NB4 (cell line): Measurements from ENCODE around the gene MCTP2.

Experiments
- DNase-seq: peaks from one replicate; pipeline ENCODE4 v3.0.0; 2010; ENCODE audit warnings: low read depth
- H3K4me3 ChIP-seq: one replicate; pipeline ENCODE4 v1.5.1; 2011; ENCODE audit warnings: mild to moderate bottlenecking, low read depth, low read length, moderate library complexity
- MAX ChIP-seq: IDR thresholded peaks from 2 replicates; pipeline ENCODE4 v1.6.1; 2011; ENCODE audit warnings: low read depth, low read length
- MYC ChIP-seq: IDR thresholded peaks from 2 replicates; pipeline ENCODE4 v1.6.1; 2011; ENCODE audit warnings: low read depth, low read length
- POLR2A ChIP-seq: IDR thresholded peaks from 2 replicates; pipeline ENCODE4 v1.6.1; 2011; ENCODE audit warnings: mild to moderate bottlenecking; ENCODE audit not compliant: insufficient read length; ENCODE audit errors: extremely low read depth
- TF ChIP-seq, protein P1 (sequence below): IDR thresholded peaks from one replicate; pipeline ENCODE4 v1.5.1; 2012; ENCODE audit warnings: low read depth, low read length

The MCTP2 gene

GRCh38 chr15:94273826-94274225 is 42.5 kb downstream of the MCTP2 start:
- TF ChIP-seq, protein P1, sequence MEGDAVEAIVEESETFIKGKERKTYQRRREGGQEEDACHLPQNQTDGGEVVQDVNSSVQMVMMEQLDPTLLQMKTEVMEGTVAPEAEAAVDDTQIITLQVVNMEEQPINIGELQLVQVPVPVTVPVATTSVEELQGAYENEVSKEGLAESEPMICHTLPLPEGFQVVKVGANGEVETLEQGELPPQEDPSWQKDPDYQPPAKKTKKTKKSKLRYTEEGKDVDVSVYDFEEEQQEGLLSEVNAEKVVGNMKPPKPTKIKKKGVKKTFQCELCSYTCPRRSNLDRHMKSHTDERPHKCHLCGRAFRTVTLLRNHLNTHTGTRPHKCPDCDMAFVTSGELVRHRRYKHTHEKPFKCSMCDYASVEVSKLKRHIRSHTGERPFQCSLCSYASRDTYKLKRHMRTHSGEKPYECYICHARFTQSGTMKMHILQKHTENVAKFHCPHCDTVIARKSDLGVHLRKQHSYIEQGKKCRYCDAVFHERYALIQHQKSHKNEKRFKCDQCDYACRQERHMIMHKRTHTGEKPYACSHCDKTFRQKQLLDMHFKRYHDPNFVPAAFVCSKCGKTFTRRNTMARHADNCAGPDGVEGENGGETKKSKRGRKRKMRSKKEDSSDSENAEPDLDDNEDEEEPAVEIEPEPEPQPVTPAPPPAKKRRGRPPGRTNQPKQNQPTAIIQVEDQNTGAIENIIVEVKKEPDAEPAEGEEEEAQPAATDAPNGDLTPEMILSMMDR, result no peak
- TF ChIP-seq MYC (no peak), POLR2A (no peak), MAX (no peak)
- no peak overlapping the region for H3K4me3 ChIP-seq
- no peak for DNase-seq

- no peak for TF ChIP-seq POLR2A
- no peak for TF ChIP-seq MAX
- no peak for TF ChIP-seq MYC
- TF ChIP-seq, protein P1, result no peak
- H3K4me3 ChIP-seq, result no peak overlapping the region
- DNase-seq, result no peak
Measured at GRCh38 chr15:94274745-94275144, 43.4 kb downstream of the MCTP2 start.

DNA sequence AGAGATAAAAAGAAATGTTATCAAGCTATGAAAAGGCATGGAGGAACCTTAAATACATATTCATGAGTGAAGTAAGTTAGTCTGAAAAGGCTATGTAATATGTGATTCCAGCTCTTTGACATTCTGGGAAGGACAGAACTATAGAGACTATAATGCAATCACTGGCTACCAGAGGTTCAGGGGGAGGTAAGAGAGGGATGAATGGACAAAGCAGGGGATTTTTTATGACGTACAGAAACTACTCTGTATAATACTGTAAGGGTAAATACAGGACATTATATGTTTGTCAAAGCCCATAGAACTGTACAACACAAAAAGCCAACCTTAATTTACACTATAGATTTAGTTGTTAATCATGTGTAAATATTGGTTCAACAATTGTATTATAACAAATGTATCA is 46.1 kb downstream of the MCTP2 start:
- TF ChIP-seq MAX (no peak), POLR2A (no peak), MYC (no peak)
- TF ChIP-seq, protein P1, result no peak

GRCh38 chr15:94279736-94280135 is 48.4 kb downstream of the MCTP2 start:
- DNase-seq, result no peak
- no peak for TF ChIP-seq MYC
- TF ChIP-seq POLR2A, result no peak
- TF ChIP-seq, protein P1, result no peak
- TF ChIP-seq MAX, result no peak
- no peak overlapping the region for H3K4me3 ChIP-seq

More for the DNA sequence above, 46.1 kb downstream of the MCTP2 start:
- DNase-seq, result no peak
- no peak overlapping the region for H3K4me3 ChIP-seq

GRCh38 chr15:94280301-94280700 is 48.9 kb downstream of the MCTP2 start:
- no peak for TF ChIP-seq POLR2A
- no peak for TF ChIP-seq MYC
- TF ChIP-seq, protein P1, result no peak
- no peak for TF ChIP-seq MAX
- H3K4me3 ChIP-seq, result no peak overlapping the region
- DNase-seq, result no peak
